GM18498 (cell line): ENCODE data around the gene ZNF175.

Experiments used
- ATAC-seq: cut with Tn5 transposase; IDR thresholded peaks from one replicate; pipeline ENCODE4 v1.9.1; 2021; ENCODE audit warnings: mild to moderate bottlenecking, moderate library complexity; ENCODE audit not compliant: unreplicated experiment

The ZNF175 gene

DNA sequence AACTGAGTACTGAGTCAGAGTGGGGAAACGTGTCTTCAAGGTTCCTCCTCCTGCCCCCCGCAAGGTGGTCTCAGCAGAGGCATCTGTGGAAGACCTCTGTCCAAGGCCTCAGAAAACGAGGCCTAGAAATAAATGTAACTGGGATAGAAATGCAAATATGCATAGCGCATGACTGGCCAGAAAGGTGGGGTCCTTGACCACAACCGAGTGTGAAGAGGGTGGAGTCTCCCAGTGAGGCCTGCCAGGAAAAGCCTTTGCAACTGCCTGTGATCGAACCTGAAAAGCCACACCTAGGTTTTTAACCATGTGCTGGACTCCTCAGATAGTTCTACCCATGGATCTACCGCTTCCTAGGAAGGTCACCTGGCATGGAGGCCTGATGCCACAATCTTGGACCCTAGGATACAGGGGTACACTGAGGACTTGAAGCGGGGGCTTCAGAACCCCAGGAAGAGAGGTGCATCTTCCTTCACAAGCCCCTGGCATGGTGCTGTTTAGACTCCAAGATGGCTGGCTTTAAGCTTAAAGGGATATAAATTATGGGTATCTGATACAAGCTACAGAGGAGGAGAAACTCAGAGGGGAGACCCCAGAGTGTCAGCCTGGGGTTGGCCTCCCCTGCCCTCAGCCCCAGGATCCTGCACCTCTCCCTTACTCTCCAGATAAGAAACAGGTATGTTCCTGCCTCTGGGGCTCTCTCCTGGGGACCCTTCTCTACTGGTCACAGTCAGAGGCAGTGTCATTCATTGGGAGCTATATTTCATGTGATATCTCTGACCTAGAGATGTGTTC is 21.4 kb upstream of the ZNF175 start:
- ATAC-seq, result no peak

DNA sequence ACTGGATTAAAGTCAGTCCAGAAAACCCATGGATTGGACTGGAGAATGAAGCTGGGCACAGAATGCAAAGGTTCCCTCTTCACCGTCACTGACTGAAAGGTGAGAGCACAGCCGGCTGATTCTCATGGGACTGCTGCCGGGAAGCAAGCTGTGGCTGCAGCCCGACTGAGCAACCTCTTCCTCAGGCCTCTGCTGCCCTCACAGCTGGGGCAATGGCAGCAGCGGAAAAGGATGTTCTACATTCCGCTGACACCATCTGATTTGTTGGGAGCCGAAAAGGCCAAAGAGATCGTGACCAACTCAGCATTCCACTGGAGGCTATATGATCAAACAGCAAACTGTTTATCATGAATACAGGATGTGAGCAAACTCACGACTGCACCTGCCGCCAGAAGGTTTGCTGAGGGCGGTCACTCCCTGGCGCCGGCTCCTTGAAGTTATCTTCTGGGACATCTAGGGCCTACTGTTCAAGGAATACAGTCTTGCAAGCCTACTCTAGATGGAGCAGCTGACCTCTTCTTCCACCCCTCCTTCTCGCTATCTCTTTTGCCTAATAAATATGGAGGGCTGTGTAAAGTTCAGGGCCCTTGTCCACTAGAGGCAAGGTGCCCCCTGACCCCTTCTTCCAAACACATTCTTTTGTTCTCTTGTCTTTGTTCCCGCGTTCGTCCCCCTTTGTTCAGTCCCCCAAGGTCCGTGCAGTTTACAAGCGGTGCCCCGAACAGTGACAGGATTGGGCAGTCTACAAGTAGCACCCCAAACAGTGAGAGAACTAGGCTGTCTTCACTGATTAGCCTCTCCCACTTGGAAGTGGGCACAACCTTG is 20.0 kb upstream of the ZNF175 start:
- no peak for ATAC-seq

DNA sequence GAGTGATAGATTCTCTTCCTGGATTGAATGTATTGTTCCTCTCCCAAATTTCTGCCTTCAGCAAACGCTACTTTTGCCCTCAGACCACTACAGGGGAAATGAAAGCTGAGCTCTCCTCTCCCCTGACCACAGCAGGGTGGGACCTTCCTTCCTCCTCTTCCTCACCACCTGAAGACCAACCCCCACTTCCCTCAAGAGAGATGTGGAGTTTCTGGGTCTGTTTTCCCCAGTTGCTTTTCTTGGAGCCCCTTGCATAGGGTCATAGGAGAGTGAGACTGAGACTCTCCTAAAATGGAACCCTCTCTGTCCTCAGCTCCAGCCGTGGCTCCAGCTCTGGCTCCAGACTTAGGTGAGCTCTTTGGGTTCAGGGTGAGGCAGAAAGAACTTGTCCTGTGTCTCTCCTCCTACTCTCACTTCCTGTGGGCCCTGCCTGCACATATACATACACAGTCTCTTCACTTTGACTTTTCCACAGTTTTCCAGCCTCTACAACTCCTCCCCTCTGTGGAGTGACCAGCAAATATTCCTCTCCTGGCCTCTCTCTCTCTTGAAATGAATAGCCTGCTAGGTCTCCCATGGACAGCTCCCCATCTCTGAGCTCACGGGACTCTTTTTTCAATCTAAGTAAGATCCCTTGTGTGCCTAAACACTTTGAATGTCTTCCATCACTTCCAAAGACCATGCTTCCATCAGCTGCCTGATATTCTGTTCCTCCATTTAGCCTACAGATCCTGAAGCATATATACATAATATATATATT is 19.2 kb upstream of the ZNF175 start:
- ATAC-seq, result no peak

DNA sequence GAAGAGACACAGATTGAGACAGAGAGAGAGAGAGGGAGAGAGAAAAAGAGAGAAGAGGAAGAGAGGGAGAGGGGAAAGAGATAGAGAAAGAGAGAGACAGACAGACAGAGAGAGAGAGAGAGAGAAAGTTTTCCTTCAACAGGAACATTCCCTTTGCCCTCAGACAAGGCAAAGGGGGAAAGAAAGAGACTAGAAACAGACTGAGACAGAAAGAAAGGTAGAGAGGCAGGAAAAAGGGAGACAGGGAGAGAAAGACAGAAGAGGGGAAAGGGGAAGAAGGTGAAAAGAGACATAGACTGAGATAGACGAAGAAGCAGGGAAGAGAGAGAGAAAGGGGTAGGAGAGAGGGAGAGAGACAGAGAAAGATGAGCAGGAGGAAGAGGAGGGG is 18.5 kb upstream of the ZNF175 start:
- no peak for ATAC-seq

DNA sequence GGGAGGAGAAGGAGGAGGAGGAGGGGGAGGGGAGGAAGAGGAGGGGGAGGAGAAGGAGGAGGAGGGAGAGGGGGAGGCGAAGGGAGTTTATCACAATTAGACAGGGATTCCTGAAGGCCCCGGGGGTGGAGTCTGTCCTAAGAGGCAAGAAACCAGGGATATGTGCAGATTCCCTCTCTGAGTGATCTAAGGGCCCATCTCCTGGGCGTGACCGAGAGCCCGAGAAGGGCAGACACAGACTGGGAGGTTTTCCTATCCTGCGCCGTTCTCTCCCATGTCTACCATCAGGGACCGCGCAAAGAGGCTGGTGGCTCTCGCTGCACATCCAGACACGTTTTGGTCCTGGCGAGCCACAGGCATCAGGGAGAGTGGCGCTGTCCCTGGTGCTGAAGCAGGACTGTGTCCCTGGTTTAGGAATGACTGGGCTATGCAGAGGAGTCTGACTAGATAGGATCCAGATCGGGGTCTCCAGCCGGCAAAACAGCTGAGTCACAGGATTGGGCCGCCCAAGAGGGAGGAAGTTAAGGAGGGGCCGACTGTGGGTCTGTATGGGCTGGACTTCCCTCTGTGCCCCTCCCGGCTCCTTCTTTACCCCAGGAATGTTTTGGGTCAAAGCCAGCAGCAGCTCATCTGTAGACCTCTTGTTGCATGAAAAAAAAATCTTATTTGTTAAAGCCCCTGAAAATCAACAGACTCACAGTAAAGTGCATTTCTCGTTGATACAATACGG is 17.9 kb upstream of the ZNF175 start:
- ATAC-seq, result no peak

DNA sequence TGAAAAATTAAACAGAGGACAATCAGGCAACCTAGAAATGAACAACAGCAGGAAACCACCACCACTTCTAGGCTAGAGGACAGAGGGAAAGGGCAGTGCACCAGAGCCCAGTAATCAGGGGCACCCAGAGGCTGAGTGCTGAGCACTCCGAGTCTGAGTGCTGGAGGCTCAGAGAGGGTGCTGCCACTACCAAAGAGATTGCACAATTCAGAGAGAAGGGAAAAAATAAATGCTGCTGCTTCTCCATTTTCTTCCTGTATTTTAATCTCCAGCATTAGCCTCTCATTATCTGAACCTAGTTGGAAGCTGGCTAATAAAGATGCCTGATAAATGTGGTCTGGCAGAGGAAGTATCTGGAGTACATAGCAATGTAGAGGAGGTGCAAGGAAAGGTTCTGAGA is 11.8 kb upstream of the ZNF175 start:
- ATAC-seq, result no peak

DNA sequence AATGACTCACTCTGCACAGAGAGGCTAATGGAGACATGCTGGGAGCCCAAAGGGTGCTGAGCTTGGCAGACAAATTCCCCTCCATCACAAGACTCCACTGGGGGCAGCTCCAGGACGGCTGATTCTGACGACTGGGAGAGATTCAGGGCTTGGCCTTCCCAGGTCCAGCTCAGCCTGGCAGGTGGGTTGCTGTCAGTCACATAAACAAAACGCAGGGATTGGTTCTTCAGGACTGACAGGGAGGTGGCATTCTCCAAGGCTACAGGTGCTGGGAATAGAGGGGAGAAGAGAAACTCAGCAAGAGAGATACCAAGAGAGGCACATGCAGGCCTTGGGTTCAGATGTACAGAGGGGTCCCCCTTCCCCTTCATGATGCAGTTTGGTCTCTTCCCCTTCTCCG is 10.7 kb upstream of the ZNF175 start:
- ATAC-seq, result no peak

DNA sequence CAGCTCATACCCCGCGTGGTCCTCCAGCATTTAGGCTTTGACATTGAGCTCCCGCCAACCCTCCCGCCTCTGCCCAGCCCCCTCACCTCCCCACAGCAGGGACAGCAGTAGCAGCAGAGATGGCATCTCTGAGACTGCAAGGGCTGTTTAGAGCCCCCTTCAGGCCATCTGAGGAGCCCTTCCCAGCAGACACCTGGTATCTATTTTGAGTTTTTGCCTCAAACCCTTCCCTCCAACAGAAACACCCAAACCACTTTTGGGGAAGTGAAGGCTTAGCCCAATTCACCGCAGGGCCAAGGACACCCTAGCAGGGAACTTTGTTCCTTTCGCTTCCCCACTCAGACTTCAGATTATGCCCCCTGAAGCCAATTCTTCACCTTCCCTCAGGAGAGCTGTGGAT is 6.3 kb upstream of the ZNF175 start:
- ATAC-seq, result no peak

DNA sequence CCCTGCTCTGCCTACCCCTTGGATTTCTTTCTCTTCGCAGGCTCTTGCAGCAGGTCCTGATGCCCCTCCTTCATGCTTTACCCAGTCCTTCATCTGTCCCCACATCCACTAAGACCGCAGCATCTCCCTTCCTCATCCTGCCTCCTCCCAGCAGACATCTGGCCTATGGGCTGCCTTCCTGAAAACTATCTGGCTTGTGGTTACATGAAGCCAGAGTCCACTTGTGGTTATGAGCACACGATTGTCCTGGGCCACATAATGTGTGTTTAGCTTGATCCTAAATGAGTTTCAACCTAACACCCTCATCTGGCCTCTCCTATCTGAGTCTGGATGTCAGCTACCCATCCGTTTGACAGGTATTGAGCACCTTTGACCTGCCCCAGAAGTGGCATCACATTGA is 5.5 kb upstream of the ZNF175 start:
- no peak for ATAC-seq

DNA sequence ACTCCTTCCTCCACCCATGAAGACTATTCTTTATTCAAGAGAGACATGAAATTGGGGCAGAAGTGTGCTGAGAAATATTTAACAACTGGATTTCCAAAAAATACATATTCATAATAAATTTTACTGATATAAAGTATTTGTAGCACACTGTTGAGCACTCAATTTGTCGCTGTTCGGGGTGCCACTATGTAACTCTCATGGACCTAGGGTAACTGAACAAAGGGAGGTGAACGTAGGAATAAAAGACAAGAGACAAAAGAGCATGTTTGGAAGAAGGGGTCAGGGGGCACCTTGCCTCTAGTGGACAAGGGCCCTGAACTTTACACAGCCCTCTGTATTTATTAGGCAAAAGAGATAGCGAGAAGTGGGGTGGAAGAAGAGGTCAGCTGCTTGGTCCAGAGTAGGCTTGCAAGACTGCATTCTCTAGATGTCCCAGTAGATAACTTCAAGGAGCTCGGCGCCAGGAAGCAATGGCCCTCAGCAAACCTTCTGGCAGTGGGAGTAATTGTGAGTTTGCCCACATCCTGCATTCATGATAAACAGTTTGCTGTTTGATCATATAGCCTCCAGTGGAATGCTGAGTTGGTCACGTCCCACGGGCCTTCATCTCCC is 4.5 kb upstream of the ZNF175 start:
- ATAC-seq, result no peak

DNA sequence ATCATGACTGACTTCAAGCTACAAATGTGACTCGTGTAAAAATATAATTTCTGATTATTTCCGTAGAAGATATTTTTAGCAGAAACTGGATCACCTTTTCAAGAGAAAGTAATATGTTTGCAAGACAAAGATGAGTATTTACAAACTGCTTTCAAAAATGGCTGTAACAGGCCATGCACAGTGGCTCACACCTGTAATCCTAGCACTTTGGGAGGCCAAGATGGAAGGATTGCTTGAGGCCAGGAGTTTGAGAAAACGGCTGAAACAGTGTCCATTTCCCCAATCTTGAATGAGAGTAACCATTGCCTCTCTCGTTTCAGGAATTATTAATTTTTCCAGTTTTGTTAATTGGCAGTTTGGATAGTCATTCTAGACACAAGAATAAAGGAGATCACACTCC is 3.5 kb upstream of the ZNF175 start:
- no peak for ATAC-seq

DNA sequence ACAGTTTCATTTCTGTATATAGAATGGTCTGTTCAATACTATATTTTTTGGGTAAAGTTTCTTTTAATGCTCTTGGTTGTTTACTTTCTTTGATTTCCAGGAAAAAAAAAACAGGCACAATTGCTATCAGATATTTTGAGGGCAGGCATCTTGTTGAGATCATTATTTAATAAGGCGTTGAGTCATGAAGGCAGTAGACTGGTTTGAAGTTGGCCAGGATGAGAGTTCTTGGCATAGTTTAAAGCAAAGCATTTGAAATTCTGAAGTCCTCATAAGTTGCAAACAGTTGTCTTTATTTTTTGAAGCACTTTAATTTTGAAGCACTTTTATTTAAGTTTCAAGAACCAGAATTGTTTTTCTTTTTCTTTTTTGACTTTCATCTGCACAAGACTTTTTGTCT is 2.6 kb upstream of the ZNF175 start:
- no peak for ATAC-seq

DNA sequence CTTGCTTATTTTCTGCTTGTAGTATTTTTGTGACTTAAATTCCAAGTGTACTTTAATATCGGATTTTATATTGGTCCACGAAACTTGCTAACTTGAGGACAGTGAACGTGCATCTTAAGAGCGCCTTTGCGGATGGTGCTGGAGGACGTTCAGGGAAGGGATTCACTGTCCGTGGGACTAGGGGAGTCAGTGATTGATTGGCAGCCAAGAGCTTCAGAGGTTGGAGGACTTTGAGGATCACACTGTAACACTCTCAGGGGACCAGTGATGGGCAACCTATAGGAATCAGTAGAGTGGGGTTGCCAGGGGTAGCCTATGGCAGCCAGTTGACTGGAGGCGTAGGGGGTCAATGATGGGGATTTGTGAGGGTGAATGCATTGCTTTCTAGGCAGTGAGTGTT is 516 bp downstream of the ZNF175 start:
- no peak for ATAC-seq

DNA sequence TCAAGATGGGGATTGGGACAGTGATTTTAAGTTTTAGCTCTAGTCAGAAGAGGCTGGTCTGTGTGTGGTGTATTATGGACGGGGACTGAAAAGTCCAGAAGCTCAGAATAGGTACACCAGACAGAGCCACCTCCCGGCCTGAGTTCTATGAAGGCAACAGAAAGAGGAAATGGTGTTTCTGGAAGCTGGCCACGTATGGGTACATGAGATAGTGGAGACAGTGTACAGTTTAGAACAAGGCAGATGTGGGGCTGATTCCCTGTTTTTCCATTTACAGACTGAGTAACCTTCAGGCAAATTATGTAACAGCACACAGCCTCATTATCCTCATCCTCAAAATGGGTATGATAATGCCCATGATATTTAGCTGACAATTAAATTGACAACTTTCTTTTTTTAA is 1.3 kb downstream of the ZNF175 start:
- no peak for ATAC-seq

DNA sequence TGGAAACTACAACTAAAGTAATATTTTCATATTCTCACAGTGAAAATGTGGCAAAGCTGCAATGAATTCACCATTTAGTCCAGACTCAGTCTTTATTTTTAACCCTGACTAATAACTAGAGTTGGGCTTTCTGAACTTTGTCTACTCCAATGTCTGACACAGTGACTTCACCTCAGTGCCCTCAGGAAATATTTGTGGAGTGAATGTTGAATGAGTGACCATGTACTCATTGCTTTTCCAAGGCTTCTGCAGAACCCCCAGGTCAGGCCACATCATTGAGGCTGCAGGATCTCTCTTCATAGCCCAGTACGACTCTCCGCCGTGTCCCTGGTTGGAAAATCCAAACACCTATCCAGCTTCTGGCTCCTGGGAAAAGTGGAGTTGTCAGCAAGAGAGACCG is 1.8 kb downstream of the ZNF175 start:
- ATAC-seq, result no peak

DNA sequence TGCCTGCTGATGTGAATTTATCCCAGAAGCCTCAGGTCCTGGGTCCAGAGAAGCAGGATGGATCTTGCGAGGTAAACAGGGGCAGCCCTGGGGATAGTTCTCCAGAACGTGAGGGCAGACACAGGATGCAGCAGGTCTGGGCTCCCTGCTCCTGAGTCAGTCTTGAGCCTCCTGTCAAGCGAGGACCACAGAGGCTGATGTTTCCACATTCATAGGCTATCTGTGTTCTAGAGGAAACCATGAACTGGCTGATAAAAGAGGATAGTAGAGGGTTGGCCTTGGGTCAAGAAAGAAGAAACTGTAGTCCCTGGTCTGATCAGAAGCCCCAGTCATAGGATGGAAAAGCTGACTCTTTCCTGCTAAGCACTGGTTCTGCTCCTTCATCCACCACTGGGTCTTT is 2.2 kb downstream of the ZNF175 start:
- ATAC-seq, result no peak

DNA sequence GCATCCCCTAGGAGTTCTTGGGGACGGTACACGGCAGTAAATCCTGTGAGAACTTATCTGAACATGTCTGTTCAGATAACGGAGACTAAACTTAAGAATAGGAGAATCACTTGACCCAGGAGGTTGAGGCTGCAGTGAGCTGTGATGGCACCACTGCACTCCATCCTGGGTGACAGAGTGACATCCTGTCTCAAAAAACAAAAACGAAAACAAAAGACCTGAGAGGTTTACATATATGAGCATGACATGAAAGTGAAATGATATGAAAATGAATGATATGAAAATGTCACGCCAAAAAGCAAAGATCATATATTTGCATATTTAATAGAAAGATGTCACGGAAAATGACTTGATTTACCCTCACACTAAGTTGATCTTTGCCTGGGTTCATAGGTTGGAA is 5.8 kb downstream of the ZNF175 start:
- ATAC-seq, result no peak

DNA sequence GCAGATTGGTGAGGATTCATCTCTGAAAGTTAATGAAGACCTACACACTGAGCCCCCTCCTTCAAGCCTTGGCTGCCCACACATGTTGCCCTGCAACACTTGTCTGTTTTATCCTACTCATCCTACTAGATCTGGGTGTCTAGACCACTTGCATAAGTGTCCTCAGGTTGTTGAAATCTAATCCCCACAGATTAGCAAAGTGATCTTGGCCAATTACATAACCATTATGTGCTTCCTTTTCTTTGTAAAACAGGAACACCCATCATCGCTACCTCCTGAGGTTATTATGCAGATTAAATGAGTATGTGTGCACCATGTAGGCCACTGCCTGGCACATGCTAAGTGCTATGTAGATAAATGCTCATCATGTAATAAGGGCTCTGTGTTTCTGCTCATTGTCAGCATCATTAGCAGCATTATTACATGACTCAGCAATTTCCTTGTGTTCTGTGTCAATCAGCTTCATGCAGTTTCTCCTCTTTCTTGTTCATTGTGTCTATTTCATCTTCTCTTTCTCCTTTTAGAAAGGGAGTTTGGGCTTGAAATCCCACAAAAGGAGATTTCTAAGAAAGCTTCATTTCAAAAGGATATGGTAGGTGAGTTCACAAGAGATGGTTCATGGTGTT is 15.1 kb downstream of the ZNF175 start:
- ATAC-seq, result no peak

DNA sequence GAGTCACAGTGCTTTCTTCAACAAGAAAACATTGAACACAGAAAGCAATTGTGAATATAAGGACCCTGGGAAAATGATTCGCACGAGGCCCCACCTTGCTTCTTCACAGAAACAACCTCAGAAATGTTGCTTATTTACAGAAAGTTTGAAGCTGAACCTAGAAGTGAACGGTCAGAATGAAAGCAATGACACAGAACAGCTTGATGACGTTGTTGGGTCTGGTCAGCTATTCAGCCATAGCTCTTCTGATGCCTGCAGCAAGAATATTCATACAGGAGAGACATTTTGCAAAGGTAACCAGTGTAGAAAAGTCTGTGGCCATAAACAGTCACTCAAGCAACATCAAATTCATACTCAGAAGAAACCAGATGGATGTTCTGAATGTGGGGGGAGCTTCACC is 15.7 kb downstream of the ZNF175 start:
- ATAC-seq, result no peak
